SKM-1 (cell line): ENCODE measurements around the gene OR52N5.

Experiments used
- DNase-seq: peaks from one replicate; lab custom pipeline; 2025; ENCODE audit not compliant: unreplicated experiment; lab: John Stamatoyannopoulos, UW

Gene OR52N5

DNA sequence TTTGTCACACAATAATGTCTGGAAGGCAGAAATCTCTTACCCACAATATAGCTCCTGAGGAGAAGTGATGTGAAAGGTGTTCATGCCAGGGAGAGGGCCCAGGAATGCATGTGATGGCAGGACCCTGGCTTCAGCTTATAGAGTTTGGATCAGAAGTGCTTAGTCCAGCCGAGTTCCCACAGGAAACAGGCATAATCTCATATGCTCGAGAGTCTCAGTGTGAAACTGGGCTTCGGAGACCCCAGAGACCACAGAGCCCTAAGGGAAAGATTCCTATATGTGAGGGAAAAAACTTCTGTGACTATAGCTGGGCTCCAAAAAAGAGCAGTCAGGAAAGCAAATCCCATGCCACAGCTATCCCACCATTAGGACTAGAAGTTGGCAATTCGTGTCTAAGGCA lies at the start of gene OR52N5:
Gene OR52N5, minus strand, starts transcription at position 101 of the 400 bp plus-strand sequence. CDS start 4,721 bp downstream, outside the sequence.
- no peak for DNase-seq

DNA sequence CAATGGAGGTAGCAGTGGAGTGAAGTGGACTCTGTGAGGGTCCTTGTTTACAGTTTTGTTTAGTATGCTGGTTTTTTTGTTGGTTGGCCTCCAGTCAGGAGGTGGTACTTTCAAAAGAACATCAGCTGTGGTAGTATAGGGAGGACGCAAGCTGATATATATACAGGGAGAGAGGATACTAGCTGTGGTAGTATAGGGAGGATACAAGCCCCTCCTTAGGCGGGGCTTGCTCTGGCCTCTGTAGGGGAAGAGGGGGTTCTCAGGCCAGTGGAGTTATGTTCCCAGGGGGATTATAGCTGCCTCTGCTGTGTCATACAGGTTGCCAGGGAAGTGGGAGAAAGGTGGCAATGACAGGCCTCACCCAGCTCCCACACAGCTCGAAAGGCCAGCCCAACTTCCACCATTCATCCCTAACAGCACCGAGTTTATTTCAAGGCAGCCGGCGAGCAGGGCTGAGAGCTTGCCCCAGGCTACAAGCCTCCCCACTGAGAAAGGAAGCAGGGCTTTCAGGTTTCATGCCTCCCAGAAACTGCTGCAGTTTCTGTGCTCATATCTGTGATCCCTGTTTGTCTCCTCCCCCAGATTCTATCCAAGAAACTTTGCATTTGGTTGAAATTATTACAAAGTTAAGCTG lies 48.2 kb upstream of the OR52N5 start:
- DNase-seq: no peak

DNA sequence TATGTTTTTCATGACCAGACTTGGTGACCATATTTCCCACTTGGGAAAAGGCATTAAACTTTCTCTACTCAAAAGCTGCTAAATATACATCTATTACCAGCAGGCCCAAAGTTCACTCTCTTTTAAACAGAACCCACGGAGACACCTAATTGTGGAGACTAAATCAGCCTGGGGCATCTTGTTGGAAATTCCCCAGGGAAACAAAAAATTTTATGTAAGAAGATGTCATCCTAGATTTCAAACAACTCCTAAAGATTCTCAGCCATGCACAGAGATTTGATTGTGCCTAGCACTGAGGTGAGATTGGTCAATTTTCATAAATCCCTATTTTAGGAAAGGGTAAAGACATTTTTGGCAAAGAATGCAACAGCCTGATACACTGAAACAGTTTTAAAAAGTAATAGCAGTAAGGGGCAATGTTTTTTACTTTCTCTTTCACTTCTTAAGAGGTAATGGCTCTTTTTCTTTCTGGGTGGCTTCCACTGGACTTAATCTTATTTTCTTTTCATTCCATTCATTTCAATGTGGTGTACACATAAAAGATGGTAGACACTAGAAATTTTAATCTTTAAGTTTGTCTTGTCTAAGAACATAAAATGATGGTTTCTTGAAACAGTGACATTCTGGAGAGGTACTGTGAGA lies 35.2 kb upstream of the OR52N5 start:
- DNase-seq: no peak

DNA sequence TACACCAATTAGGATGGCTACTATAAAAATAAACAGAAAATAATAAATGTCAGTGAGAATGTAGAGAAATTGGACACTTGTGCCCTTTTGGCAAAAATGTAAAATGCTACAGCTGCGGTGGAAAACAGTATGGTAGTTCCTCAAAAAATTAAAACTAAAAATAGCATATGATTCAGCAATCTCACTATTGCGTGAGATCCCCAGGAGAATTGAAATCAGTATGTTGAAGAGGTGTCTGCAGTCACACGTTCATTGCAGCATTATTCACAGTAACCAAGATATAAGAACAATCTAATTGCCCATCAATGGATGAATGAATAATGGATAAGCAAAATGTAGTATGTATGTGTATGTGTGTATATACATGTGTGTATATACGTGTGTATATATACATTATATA lies 32.4 kb upstream of the OR52N5 start:
- DNase-seq: peak; percentile 89

DNA sequence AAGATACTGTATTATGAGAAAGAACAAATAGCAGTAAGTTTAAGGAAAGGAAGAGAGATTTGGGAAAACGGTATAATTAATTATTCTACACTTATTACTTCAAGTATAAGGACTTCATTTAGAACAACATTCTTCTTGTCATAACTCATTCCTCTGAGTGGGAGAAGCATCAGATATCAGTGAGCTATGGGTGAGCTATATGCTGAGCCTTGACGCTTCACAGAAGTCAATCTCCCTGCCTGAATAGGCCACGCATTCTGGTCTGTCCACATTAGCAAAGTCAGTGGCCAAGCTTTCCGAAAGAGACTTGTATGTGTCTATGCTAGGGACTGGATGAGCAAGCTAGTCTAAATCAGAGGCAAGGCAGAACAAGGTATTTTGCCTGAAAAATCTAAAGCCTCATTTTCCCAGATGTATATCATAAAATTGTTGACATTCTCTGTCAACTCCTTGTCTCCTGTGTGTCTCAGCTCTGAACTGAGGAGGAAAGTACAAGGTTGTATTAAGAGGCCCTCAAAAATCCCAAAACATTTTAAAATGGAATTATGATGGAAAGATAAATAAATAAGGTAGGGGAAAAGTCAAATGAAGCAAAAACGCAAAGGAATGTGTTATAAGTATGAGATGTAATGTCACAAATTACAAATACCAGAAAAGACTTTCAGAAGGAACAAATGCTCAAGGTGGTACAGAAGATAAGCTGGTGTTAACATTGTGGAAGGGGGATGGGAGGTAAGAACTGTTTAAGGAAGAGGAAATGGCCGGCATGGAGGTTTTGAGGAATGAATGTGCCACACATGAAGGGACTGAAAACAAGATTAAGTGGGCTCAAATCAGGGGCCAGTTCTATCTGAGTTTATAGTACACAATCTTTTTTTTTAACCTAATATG lies 27.0 kb upstream of the OR52N5 start:
- DNase-seq: no peak

DNA sequence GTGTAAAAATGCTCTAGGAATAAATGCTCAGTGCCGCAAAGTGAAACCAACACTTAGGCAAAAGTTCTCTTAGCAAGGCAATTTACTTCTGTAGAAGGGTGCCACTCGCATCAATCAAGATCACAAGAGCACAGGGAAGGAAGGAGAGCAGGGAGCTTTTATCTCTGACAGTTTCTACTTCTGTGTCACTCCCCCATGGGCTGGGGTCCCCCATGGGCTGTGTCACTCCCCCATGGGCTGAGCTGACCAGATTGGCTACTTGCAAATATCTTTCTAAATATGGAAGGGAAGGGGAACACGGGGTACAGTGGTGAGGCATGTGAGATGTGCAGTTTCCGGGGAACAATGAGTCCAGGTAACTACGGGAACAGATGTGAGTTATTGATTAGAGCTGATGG lies 26.0 kb upstream of the OR52N5 start:
- no peak for DNase-seq

DNA sequence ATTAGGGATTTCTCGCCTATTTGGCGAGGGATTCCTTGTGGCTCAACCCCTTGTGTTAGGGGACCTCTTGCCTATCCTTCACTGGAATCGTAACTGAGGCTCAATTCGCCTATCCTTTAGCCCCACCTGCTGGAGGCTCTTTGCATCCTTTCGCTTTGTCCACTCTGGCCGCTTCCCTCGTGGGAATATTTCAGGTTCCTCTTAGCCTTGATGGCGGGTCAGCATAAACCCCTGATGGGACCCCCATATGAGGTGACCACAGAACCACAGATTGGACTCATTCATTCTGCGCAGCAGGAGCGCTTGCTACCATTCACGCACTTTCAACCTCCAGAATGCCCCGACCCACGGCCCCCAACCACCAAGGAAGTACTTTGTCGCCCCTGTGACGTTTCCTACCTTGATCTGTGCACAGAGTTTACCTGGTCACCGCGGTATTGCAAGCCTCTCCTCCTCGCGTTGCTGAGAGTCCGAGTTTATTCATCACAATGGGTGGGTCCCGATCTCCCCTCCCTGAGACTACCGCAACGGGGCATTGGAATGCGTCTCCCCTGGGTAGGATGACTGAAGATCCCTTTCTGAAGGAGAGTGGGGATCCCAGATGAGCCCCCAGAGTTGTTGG lies 25.5 kb upstream of the OR52N5 start, which contains the start of gene OR52N2:
Gene OR52N2, plus strand, starts transcription at position 425 of the 622 bp plus-strand sequence. CDS start 11,412 bp downstream, outside the sequence.
- DNase-seq: peak; percentile 66

DNA sequence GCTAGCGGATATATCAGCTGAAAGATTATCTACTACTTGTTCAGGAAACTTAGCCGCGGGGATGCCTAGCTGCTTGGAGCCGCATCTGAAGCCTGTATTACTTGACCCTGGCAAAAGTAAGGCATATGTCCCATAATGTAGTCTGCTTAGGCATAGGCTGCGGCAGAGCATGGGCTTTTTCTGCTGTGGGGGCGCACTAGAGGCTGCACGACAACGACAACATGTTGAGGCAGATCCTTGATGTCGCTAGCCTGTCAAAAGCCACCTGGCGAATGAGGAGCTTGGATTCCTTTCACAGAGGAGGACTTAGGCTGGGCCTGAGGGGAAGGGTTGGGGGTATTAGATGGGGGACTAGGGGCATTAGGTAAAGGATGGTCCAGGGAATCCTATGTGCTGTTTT lies 24.4 kb upstream of the OR52N5 start:
- DNase-seq: no peak

DNA sequence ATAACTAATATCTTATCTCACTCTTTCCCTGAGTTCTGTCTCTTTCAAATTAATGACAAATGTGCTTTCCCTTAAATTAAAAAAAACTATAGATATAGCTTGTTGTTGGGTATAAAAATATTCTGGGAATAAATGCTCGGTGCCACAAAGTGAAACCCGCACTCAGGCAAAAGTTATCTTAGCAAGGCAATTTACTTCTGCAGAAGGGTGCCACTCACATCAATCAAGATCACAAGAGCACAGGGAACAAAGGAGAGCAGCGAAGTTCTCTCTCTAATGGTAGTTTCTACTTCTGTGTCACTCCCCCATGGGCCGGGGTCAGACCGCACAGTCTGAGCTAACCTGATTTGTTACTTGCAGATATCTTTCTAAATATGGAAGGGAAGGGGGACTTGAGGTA lies 20.8 kb upstream of the OR52N5 start:
- DNase-seq: no peak

DNA sequence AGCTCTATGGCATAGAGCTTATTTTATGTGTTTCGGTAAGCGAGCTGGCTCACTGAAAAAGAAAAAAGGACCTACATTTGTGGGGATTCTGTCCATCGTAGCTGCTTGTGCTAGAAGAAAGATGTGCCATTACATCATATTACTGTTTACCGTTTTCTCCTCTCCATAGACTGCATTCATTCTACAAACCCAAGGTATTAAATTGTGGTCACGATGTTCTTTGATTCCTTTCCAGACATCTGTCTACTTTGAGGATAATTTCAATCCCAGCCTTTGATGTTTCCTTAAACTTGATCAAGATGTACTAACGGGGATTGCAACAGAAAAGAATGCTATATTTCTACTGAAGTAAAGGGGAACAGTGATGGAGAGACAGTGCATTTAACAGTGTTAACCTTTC lies 13.4 kb upstream of the OR52N5 start:
- DNase-seq: no peak

DNA sequence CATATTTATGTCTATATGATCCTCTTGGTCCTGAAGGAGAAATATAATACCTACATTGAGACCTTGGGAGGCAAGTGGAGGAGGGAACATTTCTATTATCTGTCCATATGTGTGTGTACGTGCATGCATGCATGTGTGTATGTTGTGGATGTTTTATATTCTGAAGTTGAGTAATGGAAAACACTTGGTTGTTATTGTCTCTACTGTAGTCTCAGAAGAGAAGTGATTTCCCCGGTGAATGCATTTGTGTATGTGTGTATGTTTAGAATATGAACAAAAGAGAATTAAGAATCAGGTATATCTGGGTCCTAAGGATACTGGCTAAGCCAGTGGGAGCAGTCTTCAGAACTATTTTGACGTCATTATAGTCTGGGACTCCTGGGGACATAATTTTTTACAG lies 8.0 kb upstream of the OR52N5 start, which contains the start of gene OR52N1:
Gene OR52N1, minus strand, starts transcription at position 101 of the 400 bp plus-strand sequence. CDS start 2,449 bp downstream, outside the sequence.
- no peak for DNase-seq

DNA sequence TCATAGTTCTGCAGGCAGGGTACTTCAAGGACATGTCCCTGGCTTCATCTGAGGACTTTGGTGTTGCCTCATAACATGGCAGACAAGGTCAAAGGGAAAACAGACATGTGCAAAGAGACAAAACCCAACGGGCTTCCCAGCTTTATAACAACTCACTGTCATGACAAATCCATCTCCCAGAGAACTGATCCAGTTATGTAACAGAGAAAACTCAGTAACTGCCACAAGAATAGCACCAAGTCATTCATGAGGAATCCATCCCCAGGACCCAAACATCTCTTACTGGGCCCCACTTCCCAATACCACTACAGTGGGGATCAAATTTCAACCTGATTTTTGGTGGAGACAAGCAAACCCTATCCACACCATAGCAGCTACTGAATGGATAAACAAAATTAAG lies 16.1 kb downstream of the OR52N5 start:
- no peak for DNase-seq

DNA sequence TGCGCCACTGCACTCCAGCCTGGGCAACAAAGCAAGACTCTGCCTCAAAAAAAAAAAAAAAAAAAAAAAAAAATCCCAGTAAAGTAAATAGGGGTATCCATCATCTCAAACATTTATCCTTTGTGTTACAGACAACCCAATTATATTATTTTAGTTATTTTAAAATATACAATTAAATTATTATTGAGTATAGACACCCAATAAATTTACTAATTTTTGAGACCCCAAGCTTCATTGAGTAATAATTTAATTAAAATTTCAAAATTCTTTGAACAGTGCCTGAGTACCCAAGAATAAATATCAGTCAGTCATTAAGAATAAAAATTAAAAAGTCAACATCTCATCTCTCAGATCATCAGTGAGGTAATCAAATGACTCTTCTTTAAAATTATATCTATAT lies 29.2 kb downstream of the OR52N5 start, which contains the start of gene OR52N4:
Gene OR52N4, plus strand, starts transcription at position 301 of the 400 bp plus-strand sequence. CDS start 498 bp downstream, outside the sequence.
- no peak for DNase-seq

DNA sequence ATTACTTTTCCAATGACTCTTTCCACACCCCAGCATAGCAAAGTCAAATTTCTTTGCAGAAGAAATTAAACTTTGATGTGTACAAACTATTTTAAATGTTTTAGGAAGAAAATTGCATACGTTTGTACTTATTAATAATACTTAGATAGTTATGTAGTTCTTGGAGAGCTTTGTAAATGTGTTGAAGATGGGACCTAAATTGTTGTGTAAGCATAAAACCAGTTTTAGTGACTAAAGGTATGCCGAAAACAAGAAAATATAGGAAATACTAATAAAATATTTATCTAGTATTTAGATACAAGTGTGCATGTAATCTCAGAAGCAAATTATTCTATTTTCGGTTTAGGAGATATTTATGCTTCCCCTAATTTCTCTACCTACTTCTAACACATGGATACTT lies 33.3 kb downstream of the OR52N5 start:
- DNase-seq: no peak

DNA sequence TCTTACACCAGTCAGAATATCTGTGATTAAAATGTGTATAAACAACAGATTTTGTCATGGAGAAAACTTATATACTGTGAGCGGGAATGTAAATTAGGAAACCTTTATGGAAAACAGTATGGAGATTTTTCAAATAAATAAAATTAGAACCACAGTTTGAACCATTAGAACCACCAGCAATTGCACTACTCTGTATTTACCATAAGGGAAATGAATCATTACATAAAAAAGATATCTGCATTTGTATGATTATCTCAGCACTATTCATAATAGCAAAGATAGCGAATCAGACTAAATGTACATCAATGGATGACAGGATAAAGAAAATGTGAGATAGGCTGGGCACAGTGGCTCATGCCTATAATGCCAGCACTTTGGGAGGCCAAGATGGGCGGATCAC lies 36.5 kb downstream of the OR52N5 start:
- no peak for DNase-seq

DNA sequence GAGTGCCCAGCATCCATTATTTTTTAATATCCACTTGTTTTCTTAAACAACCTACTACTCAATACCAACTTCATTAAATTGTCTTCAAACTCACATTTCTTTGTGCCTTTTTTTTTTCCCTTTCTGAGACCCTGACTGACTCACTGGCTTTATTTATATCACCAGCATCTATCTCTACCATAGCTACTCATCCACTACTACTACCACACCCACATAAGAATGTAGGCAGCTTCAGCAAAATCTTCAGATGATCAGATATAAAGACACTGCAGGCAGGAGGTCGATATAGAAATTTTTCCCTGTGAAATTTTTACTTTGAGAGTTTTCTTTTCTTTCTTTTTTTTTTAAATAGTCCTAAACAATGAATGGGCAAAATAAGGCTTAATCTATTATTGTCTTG lies 44.7 kb downstream of the OR52N5 start:
- no peak for DNase-seq

DNA sequence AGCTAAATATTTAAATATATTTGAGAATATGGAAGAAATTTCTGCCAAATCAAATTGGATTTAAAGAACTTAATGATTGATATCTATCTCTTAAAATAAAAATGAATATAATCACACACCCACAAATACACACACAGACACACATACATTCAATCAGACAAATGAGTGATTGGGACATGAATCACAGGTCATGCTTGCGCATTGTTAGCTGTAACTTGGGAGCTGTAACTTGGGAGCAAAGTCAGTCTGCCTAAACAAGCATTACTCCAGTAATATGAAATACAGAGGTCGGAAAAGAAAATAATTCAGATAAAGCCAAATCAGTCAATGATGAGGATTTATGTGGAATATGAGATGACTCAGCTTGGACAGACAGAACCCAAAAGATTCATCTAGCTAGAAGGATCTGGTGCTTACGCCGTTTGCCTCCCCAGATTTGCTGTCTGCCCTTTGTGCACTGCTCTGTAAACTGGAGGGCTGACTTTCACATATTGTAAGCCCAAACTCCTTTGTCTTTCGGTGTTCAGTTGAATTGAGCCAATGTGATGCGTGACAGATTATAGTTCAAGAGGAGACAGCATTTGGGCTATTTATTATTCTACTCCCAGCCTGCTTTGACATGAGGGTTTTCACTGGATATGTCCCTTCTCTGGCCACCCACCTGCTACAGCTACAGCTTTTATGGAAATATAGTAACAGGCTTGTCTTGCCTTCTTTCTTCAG lies 45.3 kb downstream of the OR52N5 start:
- DNase-seq: no peak

DNA sequence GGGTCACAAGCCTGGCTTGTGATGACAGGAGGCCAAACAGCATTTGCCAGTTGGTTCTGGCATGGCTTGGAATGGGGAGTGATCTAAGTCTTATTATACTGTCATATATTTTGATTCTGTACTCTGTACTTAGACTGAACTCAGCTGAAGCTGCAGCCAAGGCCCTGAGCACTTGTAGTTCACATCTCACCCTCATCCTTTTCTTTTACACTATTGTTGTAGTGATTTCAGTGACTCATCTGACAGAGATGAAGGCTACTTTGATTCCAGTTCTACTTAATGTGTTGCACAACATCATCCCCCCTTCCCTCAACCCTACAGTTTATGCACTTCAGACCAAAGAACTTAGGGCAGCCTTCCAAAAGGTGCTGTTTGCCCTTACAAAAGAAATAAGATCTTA lies 46.1 kb downstream of the OR52N5 start:
- no peak for DNase-seq

DNA sequence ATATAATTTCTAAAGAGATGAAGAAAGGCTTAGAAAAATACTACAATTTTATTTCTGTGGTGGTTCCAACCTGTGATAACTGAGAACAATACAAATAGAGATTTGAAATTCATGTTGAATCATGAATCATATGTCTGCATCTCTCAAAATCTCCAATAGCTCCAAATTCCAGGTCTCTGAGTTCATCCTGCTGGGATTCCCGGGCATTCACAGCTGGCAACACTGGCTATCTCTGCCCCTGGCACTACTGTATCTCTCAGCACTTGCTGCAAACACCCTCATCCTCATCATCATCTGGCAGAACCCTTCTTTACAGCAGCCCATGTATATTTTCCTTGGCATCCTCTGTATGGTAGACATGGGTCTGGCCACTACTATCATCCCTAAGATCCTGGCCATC lies 46.8 kb downstream of the OR52N5 start, which contains the start of gene OR56B1:
Gene OR56B1, plus strand, starts transcription at position 53 of the 400 bp plus-strand sequence. Its CDS starts 69 bp downstream, at position 122.
- DNase-seq: no peak

DNA sequence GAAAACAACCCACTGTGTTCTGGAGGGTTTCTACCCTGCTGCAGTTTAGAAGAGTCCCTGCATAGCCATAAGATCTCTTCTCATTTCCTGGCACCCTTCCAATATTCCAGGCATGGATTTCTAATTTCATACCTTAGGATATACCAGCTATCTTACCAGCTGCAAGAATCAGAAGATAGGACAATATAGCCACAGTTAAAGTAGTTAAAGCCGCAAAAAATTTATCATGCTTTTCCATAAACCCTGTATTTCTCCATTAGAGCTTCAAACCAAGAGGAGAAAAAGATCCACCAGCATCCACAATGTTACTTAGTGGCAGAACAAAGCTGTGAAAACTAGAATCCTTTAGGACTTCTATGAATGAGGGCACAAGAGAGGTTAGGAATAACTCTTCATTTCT lies 55.5 kb downstream of the OR52N5 start:
- DNase-seq: no peak
